SK-N-SH treated with all-trans-retinoic acid at 6 μM for 48 hours (cell line): ENCODE results near the gene FOXN3.

Experiments
- BACH2 ChIP-seq: fragments of 250-450 bp; sonication (Bioruptor Pico); IDR thresholded peaks from 2 replicates; pipeline ENCODE4 v1.9.0; 2021; ENCODE audit warnings: mild to moderate bottlenecking, borderline replicate concordance
- CREB5 ChIP-seq: fragments of 250-450 bp; sonication (Bioruptor Pico); IDR thresholded peaks from 2 replicates; pipeline ENCODE4 v1.5.1; 2020; ENCODE audit warnings: low read depth, mild to moderate bottlenecking, moderate library complexity
- CSDC2 ChIP-seq: fragments of 250-450 bp; sonication (Bioruptor Pico); IDR thresholded peaks from 2 replicates; pipeline ENCODE4 v1.5.0; 2020; ENCODE audit warnings: mild to moderate bottlenecking, moderate library complexity
- OSR1 ChIP-seq: fragments of 250-450 bp; sonication (Bioruptor Pico); IDR thresholded peaks from 2 replicates; pipeline ENCODE4 v1.8.0; 2022; ENCODE audit warnings: moderate library complexity, mild to moderate bottlenecking, inconsistent platforms
- PATZ1 ChIP-seq: fragments of 250-450 bp; sonication (Bioruptor Pico); IDR thresholded peaks from 2 replicates; pipeline ENCODE4 v1.8.0; 2020; ENCODE audit warnings: mild to moderate bottlenecking, moderate library complexity, borderline replicate concordance
- RARB ChIP-seq: fragments of 250-450 bp; sonication (Bioruptor Pico); IDR thresholded peaks from 2 replicates; pipeline ENCODE4 v1.8.0; 2021; ENCODE audit warnings: mild to moderate bottlenecking, moderate library complexity
- SNAI2 ChIP-seq: fragments of 250-450 bp; sonication (Bioruptor Pico); IDR thresholded peaks from 2 replicates; pipeline ENCODE4 v1.5.0; 2020; ENCODE audit warnings: mild to moderate bottlenecking, moderate library complexity
- ZC3H10 ChIP-seq: fragments of 250-450 bp; sonication (Bioruptor Pico); IDR thresholded peaks from 2 replicates; pipeline ENCODE4 v1.5.1; 2021; ENCODE audit warnings: mild to moderate bottlenecking, moderate library complexity
- ZFP30 ChIP-seq: fragments of 450-650 bp; formaldehyde crosslinking; IDR thresholded peaks from 2 replicates; pipeline ENCODE4 v1.5.0; 2022; ENCODE audit warnings: mild to moderate bottlenecking, moderate library complexity

GRCh38 chr14:89252887-89253532 lies 164.0 kb downstream of the FOXN3 start:
- TF ChIP-seq RARB: no peak
- no peak for TF ChIP-seq PATZ1
- no peak for TF ChIP-seq CSDC2 (CRISPR knock-in tag)
- no peak for TF ChIP-seq SNAI2 (CRISPR knock-in tag)
- TF ChIP-seq OSR1 (CRISPR knock-in tag): no peak
- TF ChIP-seq ZC3H10 (CRISPR knock-in tag): no peak
- no peak for TF ChIP-seq CREB5
- TF ChIP-seq BACH2 (CRISPR knock-in tag): no peak
- no peak for TF ChIP-seq ZFP30 (CRISPR knock-in tag)
